ENCODE results near the gene TSC22D1. TPM values are rescaled to one million over a fixed set of nuclear protein-coding genes. Genes with fewer than 3 reads are reported as not detected.

Gene TSC22D1
- total and polyA plus RNA-seq, 9 donors: 100 to 369 (median 154) TPM

DNA sequence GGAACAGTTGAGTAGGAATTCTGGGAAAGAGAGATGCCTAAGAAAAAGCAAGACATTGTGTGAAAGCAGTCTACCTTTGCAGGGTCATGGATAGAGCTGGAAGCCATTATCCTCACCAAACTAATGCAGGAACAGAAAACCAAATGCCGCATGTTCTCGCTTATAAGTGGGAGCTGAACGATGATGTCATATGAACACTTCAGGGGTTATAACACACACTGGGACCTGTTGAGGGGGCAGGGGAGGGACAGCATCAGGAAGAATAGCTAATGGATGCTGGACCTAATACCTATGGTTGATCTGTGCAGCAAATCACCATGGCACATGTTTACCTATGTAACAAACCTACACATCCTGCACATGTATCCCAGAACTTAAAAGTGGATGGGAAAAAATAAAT is 69.9 kb downstream of the TSC22D1 start:
- WGBS, 3 donors: 96 to 99% (median 97%) methylated on average over 3 of the region's 3 CpGs

DNA sequence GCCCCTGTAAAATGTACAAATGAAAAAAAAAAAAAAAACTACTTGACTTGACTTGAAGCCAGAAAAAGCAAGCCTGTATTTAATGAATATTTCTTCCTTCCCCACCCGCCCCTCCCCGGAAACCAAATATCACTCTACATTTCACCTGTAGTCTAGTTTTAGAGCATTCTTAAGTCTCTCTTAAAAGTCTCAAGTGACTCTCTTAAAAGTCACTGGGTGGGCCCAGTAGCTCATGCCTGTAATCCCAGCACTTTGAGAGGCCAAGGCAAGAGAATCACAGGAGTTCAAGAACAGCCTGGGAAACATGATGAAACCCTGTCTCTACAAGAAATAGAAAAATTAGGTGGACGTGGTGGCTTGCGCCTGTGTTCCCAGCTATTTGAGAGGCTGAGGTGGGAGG is 72.0 kb downstream of the TSC22D1 start:
- no peak for TF ChIP-seq EP300 (IDR thresholded peaks at IDR 0.05)
- TF ChIP-seq, protein P1, sequence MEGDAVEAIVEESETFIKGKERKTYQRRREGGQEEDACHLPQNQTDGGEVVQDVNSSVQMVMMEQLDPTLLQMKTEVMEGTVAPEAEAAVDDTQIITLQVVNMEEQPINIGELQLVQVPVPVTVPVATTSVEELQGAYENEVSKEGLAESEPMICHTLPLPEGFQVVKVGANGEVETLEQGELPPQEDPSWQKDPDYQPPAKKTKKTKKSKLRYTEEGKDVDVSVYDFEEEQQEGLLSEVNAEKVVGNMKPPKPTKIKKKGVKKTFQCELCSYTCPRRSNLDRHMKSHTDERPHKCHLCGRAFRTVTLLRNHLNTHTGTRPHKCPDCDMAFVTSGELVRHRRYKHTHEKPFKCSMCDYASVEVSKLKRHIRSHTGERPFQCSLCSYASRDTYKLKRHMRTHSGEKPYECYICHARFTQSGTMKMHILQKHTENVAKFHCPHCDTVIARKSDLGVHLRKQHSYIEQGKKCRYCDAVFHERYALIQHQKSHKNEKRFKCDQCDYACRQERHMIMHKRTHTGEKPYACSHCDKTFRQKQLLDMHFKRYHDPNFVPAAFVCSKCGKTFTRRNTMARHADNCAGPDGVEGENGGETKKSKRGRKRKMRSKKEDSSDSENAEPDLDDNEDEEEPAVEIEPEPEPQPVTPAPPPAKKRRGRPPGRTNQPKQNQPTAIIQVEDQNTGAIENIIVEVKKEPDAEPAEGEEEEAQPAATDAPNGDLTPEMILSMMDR (IDR thresholded peaks at IDR 0.05): no peak
- no peak for TF ChIP-seq POLR2A (IDR thresholded peaks at IDR 0.05)
- intact Hi-C loops (cut with DNase I): no loop called here
- DNase-seq: no peak
- WGBS, 3 donors: 87 to 92% (median 92%) methylated on average over 4 of the region's 4 CpGs
- no peaks in the 10 kb centered on the region for H3K4me1 ChIP-seq (ENCODE audit: insufficient read depth)
- H3K27me3 ChIP-seq: no peaks in the 10 kb centered on the region
- no peaks in the 10 kb centered on the region for H3K9me3 ChIP-seq
- no peak overlapping the region for H3K4me3 ChIP-seq
- H3K36me3 ChIP-seq: no peaks in the 10 kb centered on the region
- H3K27ac ChIP-seq: no peak overlapping the region

More for the DNA sequence above, 69.9 kb downstream of the TSC22D1 start:
- intact Hi-C loops (cut with DNase I): no loop called here
- Histone ChIP-seq H3K4me3 (no peak overlapping the region), H3K27me3 (no peaks in the 10 kb centered on the region), H3K36me3 (no peaks in the 10 kb centered on the region), H3K9me3 (no peaks in the 10 kb centered on the region), H3K4me1 (ENCODE audit: insufficient read depth) (no peaks in the 10 kb centered on the region), H3K27ac (no peak overlapping the region)
- TF ChIP-seq POLR2A (IDR thresholded peaks at IDR 0.05) (no peak), EP300 (IDR thresholded peaks at IDR 0.05) (no peak)
- TF ChIP-seq, protein P1 (IDR thresholded peaks at IDR 0.05): no peak
- DNase-seq: no peak

DNA sequence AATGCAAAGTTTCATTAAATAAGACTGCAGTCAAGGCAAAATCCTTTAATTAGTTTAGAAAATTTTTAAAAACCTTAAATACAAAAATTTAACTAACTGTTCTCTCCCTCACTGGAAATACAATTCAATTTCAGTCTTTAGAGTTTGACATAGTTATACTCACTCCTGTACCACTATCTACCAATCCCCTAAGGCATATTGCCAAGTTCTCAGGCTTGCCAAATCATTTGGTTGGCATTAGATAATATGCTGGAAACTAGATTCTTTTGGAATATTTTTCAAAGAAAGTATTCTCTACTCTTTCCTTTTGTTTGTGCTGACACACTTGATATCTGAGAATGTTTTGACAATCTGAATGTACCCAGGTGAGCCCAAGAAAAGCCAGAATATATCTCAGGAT is 77.2 kb downstream of the TSC22D1 start:
- TF ChIP-seq POLR2A (IDR thresholded peaks at IDR 0.05) (no peak), EP300 (IDR thresholded peaks at IDR 0.05) (no peak)
- no peaks in the 10 kb centered on the region for H3K27me3 ChIP-seq
- H3K27ac ChIP-seq: no peak overlapping the region
- intact Hi-C loops (cut with DNase I): no loop called here
- H3K4me3 ChIP-seq: no peak overlapping the region
- DNase-seq: no peak
- no peaks in the 10 kb centered on the region for H3K9me3 ChIP-seq
- H3K4me1 ChIP-seq (ENCODE audit: insufficient read depth): no peaks in the 10 kb centered on the region
- no peaks in the 10 kb centered on the region for H3K36me3 ChIP-seq

DNA sequence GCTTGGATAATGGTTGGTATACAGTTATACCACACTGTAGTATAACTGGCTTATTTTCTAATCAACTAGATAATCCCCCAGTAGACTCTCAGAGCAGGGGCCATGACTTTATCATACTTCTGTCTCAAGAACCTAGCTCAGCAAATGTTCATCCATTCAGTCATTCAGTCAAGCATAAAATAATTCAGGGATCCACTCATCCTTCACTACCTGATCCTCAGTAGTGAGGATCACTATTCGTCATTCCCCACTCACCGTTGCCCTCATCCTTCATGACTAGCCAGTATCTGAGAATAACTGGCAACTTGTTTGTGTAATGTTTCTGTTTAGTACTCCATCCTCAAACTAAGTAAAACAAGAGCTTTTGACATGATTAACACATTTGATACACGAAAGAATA is 77.6 kb downstream of the TSC22D1 start:
- Histone ChIP-seq H3K9me3 (no peaks in the 10 kb centered on the region), H3K36me3 (no peaks in the 10 kb centered on the region), H3K4me3 (no peak overlapping the region), H3K27me3 (no peaks in the 10 kb centered on the region), H3K4me1 (ENCODE audit: insufficient read depth) (no peaks in the 10 kb centered on the region), H3K27ac (no peak overlapping the region)
- TF ChIP-seq, protein P1 (IDR thresholded peaks at IDR 0.05): no peak
- 92 to 96% (median 95%) methylated on average over 3 of the region's 3 CpGs for WGBS, 3 donors
- no peak for DNase-seq
- intact Hi-C loops (cut with DNase I): no loop called here

DNA sequence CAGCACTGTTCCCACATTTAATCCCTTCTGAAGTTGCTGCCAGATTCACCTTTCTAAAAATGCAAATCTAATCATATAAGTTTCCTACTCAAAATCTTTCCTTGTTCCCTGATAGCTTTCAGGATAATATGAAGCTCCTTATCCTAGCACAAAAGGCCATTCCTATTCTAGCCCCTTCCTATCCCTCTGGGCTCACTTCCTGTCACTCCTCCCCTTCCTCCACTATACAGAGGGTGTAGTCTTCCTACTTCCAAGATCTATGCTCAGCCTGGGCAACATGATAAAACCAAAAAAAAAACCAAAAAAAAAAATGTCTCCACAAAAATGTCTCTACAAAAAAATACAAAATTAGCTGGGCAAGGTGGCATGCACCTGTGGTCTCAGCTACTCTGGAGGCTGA is 78.3 kb downstream of the TSC22D1 start:
- H3K27me3 ChIP-seq: no peaks in the 10 kb centered on the region
- H3K9me3 ChIP-seq: no peaks in the 10 kb centered on the region
- no peaks in the 10 kb centered on the region for H3K4me1 ChIP-seq (ENCODE audit: insufficient read depth)
- H3K4me3 ChIP-seq: no peak overlapping the region
- H3K27ac ChIP-seq: no peak overlapping the region
- H3K36me3 ChIP-seq: no peaks in the 10 kb centered on the region
- intact Hi-C loops (cut with DNase I): no loop called here
- TF ChIP-seq, protein P1 (IDR thresholded peaks at IDR 0.05): no peak
- TF ChIP-seq POLR2A (IDR thresholded peaks at IDR 0.05) (no peak), EP300 (IDR thresholded peaks at IDR 0.05) (no peak)
- no peak for DNase-seq
